Progenitor cell of endocrine pancreas (in vitro differentiated cells): ENCODE measurements around the gene ASXL1. TPM values are rescaled to one million over a fixed set of nuclear protein-coding genes. Genes with fewer than 3 reads are reported as not detected.
"Not testable (repeated sequence)": the region's sequence is repeated elsewhere in the genome, so short reads cannot be mapped to it uniquely, and the experiment has no call there.

ENCODE experiments used
- DNase-seq: peaks from one replicate; pipeline ENCODE4 v3.0.0; 2021; ENCODE audit warnings: low spot score; ENCODE audit not compliant: unreplicated experiment
- H3K27ac Mint-ChIP-seq: 2 replicates; pipeline ENCODE4 v1.8.0; 2021; ENCODE audit warnings: mild to moderate bottlenecking, moderate library complexity, mixed read lengths
- H3K27me3 Mint-ChIP-seq: 2 replicates; pipeline ENCODE4 v1.8.0; 2021; ENCODE audit warnings: mixed read lengths
- H3K36me3 Mint-ChIP-seq: 2 replicates; pipeline ENCODE4 v1.8.0; 2022; ENCODE audit warnings: mixed read lengths; ENCODE audit not compliant: insufficient read depth
- H3K4me1 Mint-ChIP-seq: 2 replicates; pipeline ENCODE4 v1.8.0; 2021; ENCODE audit warnings: low read depth, mixed read lengths
- H3K4me3 Mint-ChIP-seq: 2 replicates; pipeline ENCODE4 v1.8.0; 2021; ENCODE audit warnings: low read depth, mild to moderate bottlenecking, moderate library complexity, mixed read lengths
- H3K9me3 Mint-ChIP-seq: 2 replicates; pipeline ENCODE4 v1.8.0; 2021; ENCODE audit warnings: low read depth, mixed read lengths
- total RNA-seq: library from RNA; stranded (reverse); gene quantifications from 2 replicates; pipeline ENCODE4 v1.2.1, GENCODE V29; 2021
- TF ChIP-seq, protein P1 (sequence below): fragments of 200-600 bp; sonication (generic); IDR thresholded peaks from one replicate; pipeline ENCODE4 v1.5.0; 2021; ENCODE audit warnings: antibody characterized with exemption, mild to moderate bottlenecking; ENCODE audit not compliant: unreplicated experiment

ASXL1 gene
- total RNA-seq, 1 donor from 2014 or later: 201 TPM

DNA sequence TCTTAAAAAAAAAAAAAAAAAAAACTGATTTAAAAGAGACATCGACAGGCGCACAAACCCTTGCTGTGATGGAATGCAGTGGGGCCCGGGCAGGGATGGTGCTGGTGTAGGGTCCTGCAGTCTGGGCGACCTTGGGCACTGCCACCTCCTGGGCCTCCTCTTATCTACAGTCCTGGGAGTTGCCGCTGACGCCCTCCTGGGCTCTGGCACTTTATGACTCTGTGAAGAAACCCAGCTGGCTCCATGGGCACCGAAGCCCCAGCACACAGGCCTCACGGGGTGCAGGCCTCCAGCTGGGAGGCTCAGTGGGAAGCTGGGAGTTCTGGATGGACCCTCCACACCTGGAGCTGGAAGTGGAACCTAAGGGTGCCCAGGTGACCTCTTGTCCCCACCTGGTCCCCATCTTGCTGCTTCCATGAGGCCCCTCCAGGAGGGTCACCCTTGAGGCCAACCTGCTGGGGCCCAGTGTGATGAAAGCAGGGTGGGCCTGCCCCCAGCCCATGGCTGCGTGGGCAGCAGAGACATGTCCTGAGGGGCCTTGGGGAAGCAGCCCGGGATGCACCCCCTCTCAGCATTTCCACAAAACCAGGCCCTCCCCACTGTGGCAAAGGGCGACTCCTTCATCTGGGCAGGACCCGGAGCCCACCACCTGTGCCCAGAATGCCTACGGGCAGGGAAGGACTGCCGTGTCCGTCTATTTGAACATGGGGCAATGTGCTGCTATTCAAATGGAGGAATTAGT lies 104.9 kb downstream of the ASXL1 start:
- H3K27ac Mint-ChIP-seq: no peak overlapping the region
- no peak overlapping the region for H3K4me3 Mint-ChIP-seq
- TF ChIP-seq, protein P1, sequence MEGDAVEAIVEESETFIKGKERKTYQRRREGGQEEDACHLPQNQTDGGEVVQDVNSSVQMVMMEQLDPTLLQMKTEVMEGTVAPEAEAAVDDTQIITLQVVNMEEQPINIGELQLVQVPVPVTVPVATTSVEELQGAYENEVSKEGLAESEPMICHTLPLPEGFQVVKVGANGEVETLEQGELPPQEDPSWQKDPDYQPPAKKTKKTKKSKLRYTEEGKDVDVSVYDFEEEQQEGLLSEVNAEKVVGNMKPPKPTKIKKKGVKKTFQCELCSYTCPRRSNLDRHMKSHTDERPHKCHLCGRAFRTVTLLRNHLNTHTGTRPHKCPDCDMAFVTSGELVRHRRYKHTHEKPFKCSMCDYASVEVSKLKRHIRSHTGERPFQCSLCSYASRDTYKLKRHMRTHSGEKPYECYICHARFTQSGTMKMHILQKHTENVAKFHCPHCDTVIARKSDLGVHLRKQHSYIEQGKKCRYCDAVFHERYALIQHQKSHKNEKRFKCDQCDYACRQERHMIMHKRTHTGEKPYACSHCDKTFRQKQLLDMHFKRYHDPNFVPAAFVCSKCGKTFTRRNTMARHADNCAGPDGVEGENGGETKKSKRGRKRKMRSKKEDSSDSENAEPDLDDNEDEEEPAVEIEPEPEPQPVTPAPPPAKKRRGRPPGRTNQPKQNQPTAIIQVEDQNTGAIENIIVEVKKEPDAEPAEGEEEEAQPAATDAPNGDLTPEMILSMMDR: no peak
- H3K36me3 Mint-ChIP-seq: peaks cover 6% of the 10 kb centered on the region
- H3K27me3 Mint-ChIP-seq: no peaks in the 10 kb centered on the region
- no peak for DNase-seq
- peaks cover 26% of the 10 kb centered on the region for H3K4me1 Mint-ChIP-seq
- H3K9me3 Mint-ChIP-seq: no peaks in the 10 kb centered on the region

DNA sequence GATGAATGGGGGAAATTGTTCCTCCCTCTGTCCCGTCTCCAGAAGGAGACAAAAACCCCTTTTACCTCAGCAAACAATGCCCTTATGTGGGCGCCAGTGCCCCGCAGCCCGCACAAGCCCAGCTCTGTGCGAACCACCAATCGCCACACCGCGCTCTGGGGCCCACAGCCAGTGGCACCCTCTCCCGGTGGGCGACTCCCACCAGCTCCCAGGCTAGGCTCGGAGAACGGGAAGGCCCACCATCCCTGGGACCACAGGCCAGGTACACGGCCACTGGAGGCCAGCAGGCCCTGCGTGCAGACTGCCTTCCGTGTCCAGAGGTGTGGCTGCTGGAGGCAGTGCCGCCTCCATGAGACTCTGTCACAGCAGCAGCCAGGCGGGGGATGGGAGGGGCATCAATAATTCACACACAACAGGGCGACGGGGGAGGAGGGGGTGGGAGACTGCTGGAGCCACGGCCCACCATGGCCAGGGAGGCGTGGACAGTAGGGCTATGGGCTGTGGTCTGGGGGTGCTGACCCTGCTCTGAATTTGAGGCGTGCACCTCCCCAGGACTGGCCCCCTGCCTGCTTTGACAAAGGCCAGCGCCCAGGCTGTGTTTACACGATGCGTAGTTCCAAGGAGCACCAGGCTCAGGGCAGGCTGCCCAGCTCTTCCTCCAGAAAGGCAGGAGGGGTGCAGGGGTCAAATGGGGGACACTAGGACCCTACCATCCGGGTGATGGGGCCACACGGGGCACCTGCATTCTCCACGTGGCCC lies 105.7 kb downstream of the ASXL1 start:
- H3K27ac Mint-ChIP-seq: peak overlapping the region; percentile 13

DNA sequence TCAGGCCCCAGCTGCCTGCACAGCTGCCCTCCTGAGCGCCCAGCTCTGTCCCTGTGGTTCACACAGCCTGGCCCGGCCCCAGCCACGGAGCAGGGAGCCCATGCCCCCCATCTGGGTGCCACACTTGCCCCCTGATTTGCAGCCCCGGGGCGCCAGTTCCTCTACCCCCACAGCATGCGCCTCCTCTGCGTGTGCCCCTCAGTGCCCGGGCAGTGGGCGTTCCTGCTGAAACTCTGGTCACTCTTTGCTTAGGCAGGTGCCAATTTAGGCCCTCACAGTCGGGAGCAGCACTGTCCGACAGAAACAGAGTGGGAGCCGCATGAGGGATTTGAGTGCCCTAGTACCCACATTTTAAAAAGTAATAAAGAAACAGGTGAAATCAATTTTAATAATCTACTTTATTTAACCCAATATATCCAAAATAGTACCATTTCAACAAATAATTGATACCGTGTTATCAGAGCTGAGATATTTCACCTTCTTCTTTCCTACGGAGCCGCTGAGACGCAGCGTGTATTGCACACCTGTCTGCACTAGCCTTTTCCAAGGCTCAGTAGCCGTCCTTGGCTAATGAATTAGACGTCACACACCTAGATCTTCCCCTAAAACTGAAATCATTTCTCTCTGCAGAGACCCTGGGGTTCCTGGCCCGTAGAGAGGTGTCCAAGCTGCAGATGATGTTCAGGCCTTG lies 106.4 kb downstream of the ASXL1 start:
- H3K9me3 Mint-ChIP-seq: no peaks in the 10 kb centered on the region
- TF ChIP-seq, protein P1: no peak
- peak overlapping the region; percentile 24 for H3K4me3 Mint-ChIP-seq
- H3K27me3 Mint-ChIP-seq: no peaks in the 10 kb centered on the region
- H3K36me3 Mint-ChIP-seq: peaks cover 6% of the 10 kb centered on the region
- H3K4me1 Mint-ChIP-seq: peaks cover 21% of the 10 kb centered on the region
- no peak for DNase-seq
- H3K27ac Mint-ChIP-seq: peak overlapping the region; percentile 76

More for the DNA sequence above, 105.7 kb downstream of the ASXL1 start:
- no peaks in the 10 kb centered on the region for H3K9me3 Mint-ChIP-seq
- TF ChIP-seq, protein P1: no peak
- no peak overlapping the region for H3K4me3 Mint-ChIP-seq
- no peak for DNase-seq
- H3K36me3 Mint-ChIP-seq: peaks cover 6% of the 10 kb centered on the region
- peaks cover 19% of the 10 kb centered on the region for H3K4me1 Mint-ChIP-seq
- H3K27me3 Mint-ChIP-seq: no peaks in the 10 kb centered on the region

DNA sequence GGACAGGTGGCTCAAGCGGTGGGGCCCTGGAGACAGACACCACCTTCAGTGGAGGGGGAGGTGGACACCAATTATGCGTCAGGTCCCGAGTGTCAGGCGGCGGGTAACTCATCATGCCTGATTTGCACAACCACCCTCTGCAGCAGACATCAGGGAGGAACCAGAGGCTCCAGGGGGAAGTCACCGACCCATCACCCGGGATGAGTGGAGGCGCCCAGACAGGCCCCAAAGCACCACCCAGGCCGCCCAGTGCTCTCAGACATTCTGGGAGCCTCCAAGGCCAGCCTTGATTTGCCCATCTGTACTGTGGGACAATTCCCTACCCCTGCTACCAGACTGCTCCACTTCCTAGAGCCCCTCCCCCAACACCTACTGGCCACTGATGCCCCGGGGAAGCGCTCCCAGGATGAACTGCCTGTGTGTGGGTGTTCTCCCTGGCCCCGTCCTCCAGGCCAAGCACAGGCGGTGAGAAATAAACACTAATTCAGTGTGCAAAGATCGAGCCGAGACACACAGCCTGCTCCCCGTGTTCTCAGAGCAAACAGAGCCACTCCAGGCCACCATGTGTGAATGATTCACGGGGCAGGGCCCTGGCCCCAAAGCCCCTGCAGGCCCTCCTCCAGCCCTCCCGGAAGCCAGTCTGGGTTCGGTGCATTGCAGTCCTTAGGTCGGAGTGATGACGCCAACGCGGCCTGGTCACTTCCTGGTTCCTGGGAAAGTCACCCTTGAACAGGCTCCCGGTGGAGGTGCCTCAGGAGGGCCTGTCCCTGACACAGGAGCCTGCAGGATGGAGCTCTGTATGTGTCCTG lies 107.2 kb downstream of the ASXL1 start:
- Mint-ChIP-seq H3K36me3 (peaks cover 9% of the 10 kb centered on the region), H3K4me3 (no peak overlapping the region), H3K4me1 (peaks cover 25% of the 10 kb centered on the region), H3K27ac (peak overlapping the region; percentile 91), H3K27me3 (no peaks in the 10 kb centered on the region), H3K9me3 (no peaks in the 10 kb centered on the region)
- TF ChIP-seq, protein P1: no peak
- DNase-seq: no peak

DNA sequence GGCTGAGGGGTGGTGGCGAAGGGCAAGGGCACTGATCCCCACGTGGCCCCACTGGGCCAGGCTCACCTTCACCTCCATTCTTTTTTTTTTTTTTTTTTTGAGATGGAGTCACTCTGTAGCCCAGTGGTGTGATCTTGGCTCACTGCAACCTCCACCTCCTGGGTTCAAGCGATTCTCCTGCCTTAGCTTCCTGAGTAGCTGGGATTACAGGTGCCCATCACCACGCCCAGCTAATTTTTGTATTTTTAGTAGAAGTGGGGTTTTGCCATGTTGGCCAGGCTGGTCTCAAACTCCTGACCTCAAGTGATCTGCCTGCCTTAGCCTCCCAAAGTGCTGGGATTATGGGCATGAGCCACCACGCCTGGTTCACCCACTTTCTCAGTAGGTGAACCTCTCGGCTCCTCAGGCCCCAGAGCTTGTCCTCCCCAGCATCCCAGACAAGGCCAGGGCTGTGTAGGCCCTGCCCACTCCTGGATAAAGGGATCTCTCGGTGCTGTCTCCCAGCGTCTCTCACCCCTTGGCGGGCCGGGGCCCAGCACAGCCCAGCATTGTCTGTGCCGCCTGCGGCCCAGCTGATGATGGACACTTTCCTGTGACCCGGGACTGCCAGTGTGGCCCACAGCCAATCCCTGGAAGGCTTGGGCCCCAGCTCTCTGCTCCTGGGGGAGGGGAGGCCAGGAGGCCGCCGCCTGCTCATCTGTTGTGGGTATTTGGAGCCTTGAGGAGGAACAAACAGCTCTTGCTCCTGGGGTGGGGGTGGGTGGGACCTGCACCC lies 108.0 kb downstream of the ASXL1 start:
- peak overlapping the region; percentile 91 for H3K27ac Mint-ChIP-seq
- not testable (repeated sequence) for H3K27me3 Mint-ChIP-seq, DNase-seq, H3K4me3 Mint-ChIP-seq, H3K9me3 Mint-ChIP-seq, H3K36me3 Mint-ChIP-seq
- H3K4me1 Mint-ChIP-seq: peaks cover 26% of the 10 kb centered on the region
